Activated CD4-positive, CD25-positive, alpha-beta regulatory T cell treated with anti-CD3 and anti-CD28 coated beads, Interleukin-2, amount 50 U/mL, for 16 hours (primary cell): Measurements from ENCODE around the gene BBLN.

Source experiments
- DNase-seq: peaks from one replicate; pipeline ENCODE4 v3.0.0-alpha.2; 2020; ENCODE audit warnings: low read depth, low spot score

Gene BBLN

GRCh38 chr9:128144239-128145181 lies 15.6 kb upstream of the BBLN start:
- DNase-seq, result no peak

DNA sequence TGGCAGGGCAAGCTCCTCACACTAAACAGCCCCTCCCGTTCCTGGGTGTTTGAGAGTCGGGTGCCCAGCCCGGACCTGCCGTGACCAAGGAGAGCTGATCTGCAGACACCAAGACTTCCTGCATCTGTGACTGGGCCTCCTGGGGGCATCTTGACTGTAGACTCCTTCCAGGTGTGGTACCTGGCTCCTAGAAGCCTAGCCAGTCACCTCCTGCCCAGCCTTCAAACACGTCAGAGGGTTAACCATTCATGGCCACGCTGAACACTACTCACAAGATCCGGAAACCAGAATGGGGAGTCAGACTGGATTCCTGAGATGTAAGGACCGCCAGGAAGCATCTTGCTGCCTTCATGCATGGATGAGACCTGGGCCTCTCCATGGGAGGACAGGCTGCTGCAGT lies 14.5 kb upstream of the BBLN start:
- DNase-seq, result no peak

GRCh38 chr9:128145951-128146351 lies 14.1 kb upstream of the BBLN start:
- no peak for DNase-seq

GRCh38 chr9:128146591-128147120 lies 13.4 kb upstream of the BBLN start:
- DNase-seq, result no peak

DNA sequence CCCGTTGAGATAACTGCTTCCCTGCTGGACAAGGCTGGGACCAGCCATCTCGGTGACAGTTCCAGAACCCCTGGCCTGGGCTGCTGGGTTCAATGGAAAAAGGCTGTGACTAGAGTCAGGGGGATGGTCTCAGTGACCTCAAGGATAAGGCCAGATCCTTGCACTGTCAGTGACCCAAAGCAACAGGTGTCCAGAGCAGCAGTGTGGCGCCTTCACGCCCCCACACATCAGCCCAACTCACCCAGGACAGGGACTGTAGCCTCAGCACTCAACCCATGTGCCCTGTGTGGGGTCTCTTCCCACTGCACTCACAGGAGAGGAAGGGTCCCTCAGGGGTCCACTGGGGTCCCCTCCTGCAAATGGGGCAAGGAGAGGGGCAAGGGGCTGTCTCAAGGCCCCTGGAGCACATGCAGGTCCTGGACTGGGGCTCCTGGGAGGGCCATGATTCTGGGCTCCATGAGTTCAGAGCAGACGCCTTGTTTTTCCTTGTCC lies 11.5 kb upstream of the BBLN start:
- DNase-seq, result no peak

- DNase-seq, result no peak
Measured at GRCh38 chr9:128149001-128149701, 10.9 kb upstream of the BBLN start, which contains the start of gene LCN2. LCN2 (plus strand) TSS chr9:128149453; CDS start chr9:128149526, 73 bp downstream.

- DNase-seq, result no peak
Measured at GRCh38 chr9:128149951-128150593, 10.0 kb upstream of the BBLN start.

- no peak for DNase-seq
Measured at GRCh38 chr9:128150594-128151308, 9.3 kb upstream of the BBLN start.

DNA sequence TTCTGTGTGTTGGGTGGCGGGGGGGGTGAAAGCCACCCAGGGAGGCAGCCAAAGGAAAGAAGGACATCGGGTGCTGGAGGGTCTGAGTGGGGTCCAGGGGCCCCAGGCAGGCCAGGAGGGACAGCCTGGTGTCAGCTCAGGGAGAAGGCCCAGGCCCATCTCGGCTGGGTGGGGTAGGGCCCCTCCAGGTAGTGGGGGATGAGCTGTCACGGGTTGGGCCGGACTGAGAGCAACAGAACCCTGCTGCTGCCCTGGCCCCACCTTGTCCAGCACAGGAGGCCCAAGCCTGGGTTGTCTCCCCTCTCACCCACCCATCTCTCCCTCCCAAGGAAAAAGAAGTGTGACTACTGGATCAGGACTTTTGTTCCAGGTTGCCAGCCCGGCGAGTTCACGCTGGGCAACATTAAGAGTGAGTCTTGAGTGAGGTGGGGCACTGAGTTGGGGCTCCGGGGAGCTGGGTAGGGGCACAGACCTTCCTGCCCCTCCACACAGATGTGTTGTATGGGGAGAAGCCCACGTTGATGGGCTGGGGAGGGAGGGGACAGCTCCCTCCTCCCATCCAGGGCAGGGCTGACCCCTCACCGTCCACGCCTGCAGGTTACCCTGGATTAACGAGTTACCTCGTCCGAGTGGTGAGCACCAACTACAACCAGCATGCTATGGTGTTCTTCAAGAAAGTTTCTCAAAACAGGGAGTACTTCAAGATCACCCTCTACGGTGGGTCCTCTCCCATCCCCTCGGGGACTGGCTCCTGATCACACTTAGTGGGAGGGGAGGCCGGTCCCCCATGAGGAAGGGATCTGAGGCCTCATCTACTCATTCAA lies 8.5 kb upstream of the BBLN start:
- no peak for DNase-seq

DNA sequence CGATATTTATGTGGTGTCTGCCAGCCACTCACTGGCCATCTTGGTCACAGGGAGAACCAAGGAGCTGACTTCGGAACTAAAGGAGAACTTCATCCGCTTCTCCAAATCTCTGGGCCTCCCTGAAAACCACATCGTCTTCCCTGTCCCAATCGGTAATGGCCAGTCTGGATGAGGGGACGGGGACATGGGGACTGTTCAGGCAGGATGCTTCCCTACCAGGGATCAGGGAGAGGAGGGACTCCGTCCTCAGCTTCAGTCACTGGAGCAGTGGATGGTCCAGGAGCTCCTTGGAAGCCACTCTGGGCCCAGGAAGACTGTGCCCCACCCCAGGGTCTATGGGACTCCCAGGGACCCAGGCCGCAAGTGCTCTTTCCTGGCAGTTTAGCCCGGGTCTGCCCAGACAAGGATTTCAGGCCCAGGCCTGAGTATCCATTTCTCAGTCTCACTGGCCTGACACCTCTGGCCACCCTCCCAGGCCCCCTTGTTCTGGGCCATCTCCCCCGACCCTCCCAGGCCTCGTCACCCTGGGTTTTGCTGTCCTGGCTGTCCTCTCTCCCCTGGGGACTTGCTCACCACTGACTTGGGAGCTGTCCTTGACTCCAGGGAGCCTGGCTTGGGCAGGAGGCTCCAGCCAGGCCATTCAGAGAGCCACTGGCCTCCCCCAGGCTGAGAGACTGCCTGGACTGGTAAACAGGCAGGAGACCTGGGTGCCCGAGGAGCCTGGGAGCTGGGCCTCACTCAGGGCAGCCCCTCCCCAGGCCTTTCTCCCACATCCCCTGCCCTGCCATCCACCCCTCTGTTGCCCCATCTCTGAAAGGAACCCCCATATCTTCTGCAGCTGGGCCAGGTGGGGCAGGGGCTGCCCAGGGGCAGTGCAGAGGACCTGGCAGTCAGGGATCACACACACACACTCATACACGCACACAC lies 7.7 kb upstream of the BBLN start:
- no peak for DNase-seq

DNA sequence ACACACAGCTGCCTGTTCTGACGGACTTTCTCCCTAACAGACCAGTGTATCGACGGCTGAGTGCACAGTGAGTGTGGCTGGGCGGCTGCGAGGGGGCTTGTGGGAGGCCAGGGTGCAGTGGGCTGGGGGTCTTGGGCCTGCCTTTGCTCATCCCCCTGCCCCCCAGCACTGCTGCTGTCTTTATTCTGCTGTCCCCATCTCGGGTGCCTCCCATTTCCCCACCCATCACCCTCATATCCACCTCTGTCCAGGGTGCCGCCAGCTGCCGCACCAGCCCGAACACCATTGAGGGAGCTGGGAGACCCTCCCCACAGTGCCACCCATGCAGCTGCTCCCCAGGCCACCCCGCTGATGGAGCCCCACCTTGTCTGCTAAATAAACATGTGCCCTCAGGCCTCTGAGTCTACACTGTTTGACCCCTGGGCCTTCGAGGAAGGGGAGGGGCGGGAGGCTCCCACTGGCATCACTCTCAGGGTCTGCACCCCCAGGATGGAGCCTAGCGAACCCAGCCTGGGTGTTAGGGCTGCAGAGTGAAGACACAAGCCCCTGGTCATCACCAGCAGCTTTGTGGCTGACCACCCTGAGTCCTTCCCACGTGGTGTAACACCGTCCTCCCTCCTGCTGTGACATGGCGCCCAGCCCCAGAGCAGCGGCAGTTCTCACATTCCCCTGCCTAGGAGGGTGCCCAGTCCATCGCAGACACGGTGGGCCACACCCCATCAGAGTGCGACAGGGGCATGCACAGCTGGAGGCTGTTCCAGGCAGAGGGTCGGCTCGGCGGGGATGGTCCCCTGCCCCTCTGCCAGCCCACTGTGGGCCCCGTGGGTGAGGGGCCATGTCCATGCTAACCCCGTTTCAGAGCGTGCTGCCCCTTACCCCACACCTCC lies 6.8 kb upstream of the BBLN start:
- no peak for DNase-seq

- DNase-seq, result no peak
Measured at GRCh38 chr9:128153947-128154695, 5.9 kb upstream of the BBLN start.

GRCh38 chr9:128155736-128156500 lies 4.1 kb upstream of the BBLN start:
- DNase-seq, result no peak

DNA sequence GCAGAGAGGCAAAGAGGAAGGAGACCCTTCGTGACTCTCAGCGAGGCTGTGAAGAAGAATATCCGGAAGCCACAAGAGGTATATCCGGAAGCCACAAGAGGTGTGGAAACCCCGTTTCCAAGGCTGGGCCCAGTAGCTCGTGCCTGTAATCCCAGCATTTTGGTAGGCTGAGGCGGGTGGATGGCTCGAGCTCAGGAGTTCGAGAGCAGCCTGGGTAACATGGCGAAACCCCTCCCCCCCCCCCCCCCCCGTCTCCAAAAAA lies 612 bp upstream of the BBLN start:
- DNase-seq, result no peak

DNA sequence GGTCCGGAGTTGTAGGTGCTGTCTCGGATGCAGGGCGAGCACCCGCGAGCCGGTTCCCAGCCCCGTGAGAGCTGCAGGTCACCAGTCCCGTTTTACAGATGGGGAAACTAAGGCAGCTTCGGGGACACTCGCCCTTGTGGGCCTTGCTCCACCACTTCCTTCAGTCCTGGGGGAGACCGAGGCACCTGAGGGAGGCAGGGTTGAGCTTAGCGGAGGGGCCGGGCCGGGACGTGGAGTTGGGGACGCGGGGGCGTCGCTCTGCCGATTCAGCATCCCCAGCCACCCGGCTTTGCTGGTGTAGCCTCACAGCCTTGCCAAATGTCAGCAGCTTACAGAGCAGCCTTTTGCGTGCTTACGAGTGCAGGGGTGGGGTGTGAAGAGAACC lies 530 bp downstream of the BBLN start:
- DNase-seq, result no peak

DNA sequence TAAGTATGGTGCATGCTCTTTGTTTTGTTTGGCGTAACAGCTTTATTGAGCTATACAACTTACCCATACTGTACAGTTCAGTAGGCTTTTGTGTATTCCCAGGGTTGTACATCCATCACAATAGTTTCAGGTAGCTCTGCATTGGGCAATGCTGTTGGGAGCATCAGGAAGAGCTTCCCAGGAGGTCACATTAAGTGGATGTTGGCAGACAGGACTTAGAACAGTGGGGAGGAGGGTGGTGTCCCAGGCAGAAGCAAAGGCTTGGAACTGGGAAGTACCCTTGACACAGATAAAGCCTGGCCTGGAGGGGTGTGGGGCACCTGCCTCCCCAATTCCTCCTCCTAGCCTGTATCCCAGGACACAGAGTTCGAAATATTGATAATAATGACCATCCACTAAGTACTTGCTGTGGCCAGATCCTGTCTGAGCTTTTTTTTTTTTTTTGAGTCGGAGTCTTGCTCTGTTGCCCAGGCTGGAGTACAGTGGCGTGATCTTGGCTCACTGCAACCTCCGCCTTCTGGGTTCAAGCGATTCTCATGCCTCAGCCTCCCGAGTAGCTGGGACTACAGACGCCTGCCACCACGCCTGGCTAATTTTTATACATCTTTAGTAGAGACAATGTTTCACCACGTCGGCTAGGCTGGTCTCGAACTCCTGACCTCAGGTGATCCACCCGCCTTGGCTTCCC lies 1.3 kb downstream of the BBLN start:
- DNase-seq, result no peak
